H9 (cell line): Measurements from ENCODE around the gene KCNIP1. TPM values are rescaled to one million over a fixed set of nuclear protein-coding genes. Genes with fewer than 3 reads are reported as not detected.

Experiments
- DNase-seq: peaks from one replicate; pipeline ENCODE4 v3.0.0-alpha.2; 2017
- H2AFZ ChIP-seq: one replicate; pipeline ENCODE4 v1.6.1; 2013; ENCODE audit warnings: mild to moderate bottlenecking, low read length, control low read depth, moderate library complexity
- H2AK5ac ChIP-seq: 2 replicates; pipeline ENCODE4 v1.6.1; 2013; ENCODE audit warnings: low read length, control low read depth, mixed read lengths; ENCODE audit not compliant: insufficient read length
- H2BK120ac ChIP-seq: one replicate; pipeline ENCODE4 v1.6.1; 2013; ENCODE audit warnings: low read depth, mild to moderate bottlenecking, low read length, control low read depth, inconsistent platforms; ENCODE audit not compliant: poor library complexity, severe bottlenecking
- H2BK12ac ChIP-seq: 2 replicates; pipeline ENCODE4 v1.6.1; 2013; ENCODE audit warnings: low read length, control low read depth, mixed read lengths, low read depth; ENCODE audit not compliant: insufficient read length
- H2BK15ac ChIP-seq: 2 replicates; pipeline ENCODE4 v1.6.1; 2013; ENCODE audit warnings: low read depth, low read length, control low read depth
- H2BK20ac ChIP-seq: one replicate; pipeline ENCODE4 v1.6.1; 2013; ENCODE audit warnings: low read depth, mild to moderate bottlenecking, low read length, control low read depth, inconsistent platforms; ENCODE audit not compliant: poor library complexity, severe bottlenecking
- H2BK5ac ChIP-seq: 2 replicates; pipeline ENCODE4 v1.6.1; 2013; ENCODE audit warnings: low read length, control low read depth, mixed read lengths; ENCODE audit not compliant: insufficient read length
- H3K14ac ChIP-seq: 2 replicates; pipeline ENCODE4 v1.6.1; 2013; ENCODE audit warnings: low read length, control low read depth; ENCODE audit not compliant: insufficient read depth
- H3K18ac ChIP-seq: 2 replicates; pipeline ENCODE4 v1.6.1; 2013; ENCODE audit warnings: low read depth, mild to moderate bottlenecking, mixed read lengths, low read length, control low read depth; ENCODE audit not compliant: insufficient read length
- H3K23ac ChIP-seq: 2 replicates; pipeline ENCODE4 v1.6.1; 2013; ENCODE audit warnings: low read length, control low read depth, mixed read lengths, low read depth; ENCODE audit not compliant: insufficient read length
- H3K23me2 ChIP-seq: 2 replicates; pipeline ENCODE4 v1.6.1; 2013; ENCODE audit warnings: low read depth, mild to moderate bottlenecking, mixed read lengths, low read length, control low read depth; ENCODE audit not compliant: insufficient read length, poor library complexity, severe bottlenecking
- H3K27ac ChIP-seq: 2 replicates; pipeline ENCODE4 v1.5.1; 2013; ENCODE audit warnings: low read length, control low read depth, mixed read lengths, low read depth; ENCODE audit not compliant: insufficient read length
- H3K27me3 ChIP-seq: 2 replicates; pipeline ENCODE4 v1.6.1; 2013; ENCODE audit warnings: low read length, control low read depth, inconsistent platforms; ENCODE audit not compliant: insufficient read depth
- H3K4ac ChIP-seq: 2 replicates; pipeline ENCODE4 v1.6.1; 2013; ENCODE audit warnings: low read depth, mild to moderate bottlenecking, control low read depth, inconsistent platforms, low read length, moderate library complexity
- H3K4me1 ChIP-seq: 2 replicates; pipeline ENCODE4 v1.6.1; 2013; ENCODE audit warnings: low read length, control low read depth, inconsistent platforms; ENCODE audit not compliant: insufficient read depth
- H3K4me2 ChIP-seq: 2 replicates; pipeline ENCODE4 v1.6.1; 2013; ENCODE audit warnings: low read length, control low read depth, mixed read lengths; ENCODE audit not compliant: insufficient read length, insufficient read depth
- H3K56ac ChIP-seq: 2 replicates; pipeline ENCODE4 v1.6.1; 2013; ENCODE audit warnings: low read depth, mild to moderate bottlenecking, mixed read lengths, low read length, control low read depth; ENCODE audit not compliant: insufficient read length
- H3K79me1 ChIP-seq: 2 replicates; pipeline ENCODE4 v1.6.1; 2013; ENCODE audit warnings: low read depth, mild to moderate bottlenecking, moderate library complexity, low read length, control low read depth, inconsistent platforms; ENCODE audit not compliant: insufficient read depth, poor library complexity, severe bottlenecking
- H3K79me2 ChIP-seq: 2 replicates; pipeline ENCODE4 v1.6.1; 2013; ENCODE audit warnings: low read length, control low read depth, inconsistent platforms; ENCODE audit not compliant: insufficient read depth
- H3K9ac ChIP-seq: 2 replicates; pipeline ENCODE4 v1.6.1; 2013; ENCODE audit warnings: low read length, control low read depth, mixed read lengths; ENCODE audit not compliant: insufficient read length; ENCODE audit errors: extremely low read depth
- H3K9me3 ChIP-seq: one replicate; pipeline ENCODE4 v1.6.1; 2013; ENCODE audit warnings: low read depth, low read length, inconsistent platforms; ENCODE audit not compliant: control insufficient read depth
- H3T11ph ChIP-seq: one replicate; pipeline ENCODE4 v1.6.1; 2013; ENCODE audit warnings: mild to moderate bottlenecking, low read length, control low read depth, inconsistent platforms
- H4K20me1 ChIP-seq: one replicate; pipeline ENCODE4 v1.6.1; 2013; ENCODE audit not compliant: control insufficient read depth, insufficient read length, insufficient read depth
- H4K5ac ChIP-seq: 2 replicates; pipeline ENCODE4 v1.6.1; 2013; ENCODE audit warnings: low read depth, mild to moderate bottlenecking, mixed read lengths, low read length, control low read depth; ENCODE audit not compliant: insufficient read length
- H4K8ac ChIP-seq: replicated peaks from 2 replicates; pipeline ENCODE4 v1.6.1; 2013; ENCODE audit warnings: low read length, control low read depth, mixed read lengths, low read depth; ENCODE audit not compliant: insufficient read length
- H4K91ac ChIP-seq: 2 replicates; pipeline ENCODE4 v1.6.1; 2013; ENCODE audit warnings: low read depth, mild to moderate bottlenecking, moderate library complexity, mixed read lengths, low read length, control low read depth; ENCODE audit not compliant: insufficient read length
- H3K27ac Mint-ChIP-seq, 3 experiments: 2 replicates in 2 of 3; 3 replicates in 1 of 3; pipeline ENCODE4 v1.8.0; 2020 to 2021; ENCODE audit warnings: mixed read lengths in 3 of 3, mild to moderate bottlenecking in 1 of 3, moderate library complexity in 1 of 3
- H3K27me3 Mint-ChIP-seq: 2 replicates; pipeline ENCODE4 v1.8.0; 2021; ENCODE audit warnings: low read depth, mild to moderate bottlenecking, moderate library complexity, mixed read lengths
- H3K36me3 Mint-ChIP-seq, 3 experiments: 2 replicates in 2 of 3; 3 replicates in 1 of 3; pipeline ENCODE4 v1.8.0; 2020 to 2021; ENCODE audit warnings: low read depth in 3 of 3, mixed read lengths in 3 of 3; ENCODE audit not compliant: insufficient read depth in 1 of 3
- H3K4me1 Mint-ChIP-seq, 2 experiments: 2 replicates each; pipeline ENCODE4 v1.8.0; 2020; ENCODE audit warnings: mixed read lengths in 2 of 2
- H3K4me3 Mint-ChIP-seq, 2 experiments: 2 replicates in 1 of 2; 3 replicates in 1 of 2; pipeline ENCODE4 v1.8.0; 2020 to 2021; ENCODE audit warnings: mild to moderate bottlenecking in 2 of 2, mixed read lengths in 2 of 2, moderate library complexity in 1 of 2
- H3K9me3 Mint-ChIP-seq, 2 experiments: 2 replicates in 1 of 2; 3 replicates in 1 of 2; pipeline ENCODE4 v1.8.0; 2020; ENCODE audit warnings: mild to moderate bottlenecking in 2 of 2, mixed read lengths in 2 of 2, moderate library complexity in 1 of 2
- CTCF ChIP-seq: fragments of 200-600 bp; sonication (generic); conservative IDR thresholded peaks from 3 replicates; pipeline ENCODE4 v1.8.0; 2021; ENCODE audit warnings: antibody characterized with exemption, mild to moderate bottlenecking
- total RNA-seq: library from RNA; stranded (reverse); gene quantifications from 2 replicates; pipeline ENCODE4 v1.2.1, GENCODE V29; 2021

KCNIP1 gene
- total RNA-seq, 1 experiment from 2014 or later = 0.63 TPM

- Histone ChIP-seq H3K79me1 (no peaks in the 10 kb centered on the region), H2AFZ (no peak overlapping the region), H3K23me2 (no peaks in the 10 kb centered on the region), H3K14ac (no peak overlapping the region), H4K91ac (no peak overlapping the region), H3K9me3 (no peaks in the 10 kb centered on the region), H3K23ac (no peak overlapping the region), H3K27ac (no peak overlapping the region), H3K4me1 (no peaks in the 10 kb centered on the region), H3T11ph (no peak overlapping the region), H2BK120ac (no peak overlapping the region), H3K56ac (no peak overlapping the region), H3K4me2 (no peak overlapping the region), H4K8ac (no peak overlapping the region), H2BK5ac (no peak overlapping the region), H3K79me2 (no peaks in the 10 kb centered on the region), H2BK12ac (no peak overlapping the region), H2BK15ac (no peak overlapping the region), H3K18ac (no peak overlapping the region), H4K20me1 (no peaks in the 10 kb centered on the region), H4K5ac (no peak overlapping the region), H2AK5ac (no peak overlapping the region), H3K9ac (no peak overlapping the region), H3K27me3 (no peaks in the 10 kb centered on the region), H2BK20ac (no peak overlapping the region), H3K4ac (no peak overlapping the region)
- H3K9me3 Mint-ChIP-seq = no peaks in the 10 kb centered on the region
- no peaks in the 10 kb centered on the region for H3K36me3 Mint-ChIP-seq
- peaks cover 10% of the 10 kb centered on the region for H3K27me3 Mint-ChIP-seq
- no peak overlapping the region for H3K27ac Mint-ChIP-seq
- H3K4me3 Mint-ChIP-seq = no peak overlapping the region
- H3K4me1 Mint-ChIP-seq = peaks cover 11 to 17% of the 10 kb centered on the region in 2 experiments
- TF ChIP-seq CTCF = no peak
- no peak for DNase-seq
Measured at GRCh38 chr5:170485616-170485911, 18.3 kb upstream of the KCNIP1 start.
